ENCODE measurements around the gene SERPINB11. TPM values are rescaled to one million over a fixed set of nuclear protein-coding genes. Genes with fewer than 3 reads are reported as not detected.

The SERPINB11 gene
- total and polyA plus RNA-seq, 2 donors (not counting 1 experiment from before 2014, with no cell fraction given), result not detected

DNA sequence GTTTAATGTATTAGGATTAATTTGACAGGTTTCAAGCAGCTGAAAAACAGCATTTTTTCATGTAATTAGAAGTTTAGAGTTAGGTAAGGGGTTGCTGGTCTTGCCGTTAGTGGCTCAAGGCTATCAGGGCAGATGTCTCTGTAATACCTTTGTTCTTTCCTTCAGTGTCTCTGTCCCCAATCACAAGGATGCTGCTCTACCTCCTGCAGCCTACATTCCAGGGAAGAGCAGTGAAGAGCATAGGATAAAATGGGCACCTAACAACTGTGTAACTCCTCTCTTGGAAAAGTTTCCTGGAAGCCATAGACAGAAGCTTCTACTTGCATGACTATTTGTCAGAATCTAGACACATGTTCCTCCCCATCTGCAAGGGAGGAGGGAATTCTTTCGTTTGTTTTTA lies 63.1 kb downstream of the SERPINB11 start:
- ChIA-PET POLR2A (no interaction called here), CTCF (no interaction called here)
- 80% methylated on average over 1 of the region's 2 CpGs for WGBS (ENCODE audit: insufficient coverage)
- H3K4me3 Mint-ChIP-seq, result no peak overlapping the region
- intact Hi-C loops (cut with micrococcal nuclease), result no loop called here
- DNase-seq, result no peak
- no peak overlapping the region for H3K4me2 ChIP-seq (replicated peaks; ENCODE audit: low read depth, low read length, poor library complexity, severe bottlenecking)
- peaks cover 5% of the 10 kb centered on the region for H3K27me3 Mint-ChIP-seq
- H3K27me3 ChIP-seq (replicated peaks in 1 of 4; ENCODE audit: control extremely low read depth in 1 of 4, control insufficient read depth in 3 of 4, insufficient read depth in 4 of 4, low read length in 3 of 4), result no peaks in the 10 kb centered on the region
- H3K4me1 Mint-ChIP-seq, result no peaks in the 10 kb centered on the region
- no peak overlapping the region for H3K4me3 ChIP-seq (ENCODE audit: control extremely low read depth in 1 of 5, extremely low read depth in 1 of 5, insufficient read depth in 1 of 5, low read depth in 2 of 5, low read length in 4 of 5)
- no peaks in the 10 kb centered on the region for H4K20me1 ChIP-seq (ENCODE audit: control insufficient read depth, insufficient read depth, low read length, poor library complexity, severe bottlenecking)
- no peaks in the 10 kb centered on the region for H3K79me2 ChIP-seq (ENCODE audit: control insufficient read depth, insufficient read depth, low read length)
- no peak overlapping the region for H3K9ac ChIP-seq (ENCODE audit: low read length)
- no peaks in the 10 kb centered on the region for H3K36me3 ChIP-seq (replicated peaks in 1 of 2; ENCODE audit: control extremely low read depth in 1 of 2, control insufficient read depth in 1 of 2, extremely low read depth in 1 of 2, insufficient read depth in 2 of 2, low read length in 1 of 2)
- no peaks in the 10 kb centered on the region for H3K9me3 Mint-ChIP-seq (ENCODE audit: insufficient read depth)
- H3K27ac Mint-ChIP-seq, result no peak overlapping the region
- no peak for TF ChIP-seq EZH2 (IDR thresholded peaks at IDR 0.05; ENCODE audit: borderline replicate concordance, insufficient read depth, low read depth, low read length, poor library complexity, severe bottlenecking)
- TF ChIP-seq, protein P1, sequence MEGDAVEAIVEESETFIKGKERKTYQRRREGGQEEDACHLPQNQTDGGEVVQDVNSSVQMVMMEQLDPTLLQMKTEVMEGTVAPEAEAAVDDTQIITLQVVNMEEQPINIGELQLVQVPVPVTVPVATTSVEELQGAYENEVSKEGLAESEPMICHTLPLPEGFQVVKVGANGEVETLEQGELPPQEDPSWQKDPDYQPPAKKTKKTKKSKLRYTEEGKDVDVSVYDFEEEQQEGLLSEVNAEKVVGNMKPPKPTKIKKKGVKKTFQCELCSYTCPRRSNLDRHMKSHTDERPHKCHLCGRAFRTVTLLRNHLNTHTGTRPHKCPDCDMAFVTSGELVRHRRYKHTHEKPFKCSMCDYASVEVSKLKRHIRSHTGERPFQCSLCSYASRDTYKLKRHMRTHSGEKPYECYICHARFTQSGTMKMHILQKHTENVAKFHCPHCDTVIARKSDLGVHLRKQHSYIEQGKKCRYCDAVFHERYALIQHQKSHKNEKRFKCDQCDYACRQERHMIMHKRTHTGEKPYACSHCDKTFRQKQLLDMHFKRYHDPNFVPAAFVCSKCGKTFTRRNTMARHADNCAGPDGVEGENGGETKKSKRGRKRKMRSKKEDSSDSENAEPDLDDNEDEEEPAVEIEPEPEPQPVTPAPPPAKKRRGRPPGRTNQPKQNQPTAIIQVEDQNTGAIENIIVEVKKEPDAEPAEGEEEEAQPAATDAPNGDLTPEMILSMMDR (IDR thresholded peaks at IDR 0.05), result no peak
- no peak for ATAC-seq (ENCODE audit: low read depth)
- no peak overlapping the region for H2AFZ ChIP-seq (ENCODE audit: insufficient read depth, low read depth, low read length, poor library complexity, severe bottlenecking)
- peaks cover 0 to 2% (median 0%) of the 10 kb centered on the region in 3 donors for H3K9me3 ChIP-seq (ENCODE audit: control extremely low read depth in 1 of 3, control insufficient read depth in 2 of 3, insufficient read depth in 1 of 3, low read length in 2 of 3)
- no peaks in the 10 kb centered on the region for H3K4me1 ChIP-seq (ENCODE audit: control insufficient read depth in 2 of 2, insufficient read depth in 2 of 2, low read length in 2 of 2)
- no peak overlapping the region for H3K27ac ChIP-seq (ENCODE audit: low read length in 2 of 2)

Other genes starting within 250 kb of the SERPINB11 start
- not detected in 2 replicates for gene SERPINB5, start 226.0 kb upstream of the SERPINB11 start, total RNA-seq
- not detected in 2 replicates for gene SERPINB5, start 226.0 kb upstream of the SERPINB11 start, polyA plus RNA-seq
- gene SERPINB12, start 160.6 kb upstream of the SERPINB11 start, total RNA-seq, result not detected in 2 replicates
- gene SERPINB12, start 160.6 kb upstream of the SERPINB11 start, polyA plus RNA-seq, result not detected in 2 replicates
- gene SERPINB13, start 115.6 kb upstream of the SERPINB11 start, total RNA-seq, result not detected in 2 replicates
- not detected in 2 replicates for gene SERPINB13, start 115.6 kb upstream of the SERPINB11 start, polyA plus RNA-seq
- gene SERPINB4, start 58.7 kb upstream of the SERPINB11 start, total RNA-seq, result not detected in 2 replicates
- not detected in 2 replicates for gene SERPINB4, start 58.7 kb upstream of the SERPINB11 start, polyA plus RNA-seq
- not detected in 2 replicates for gene SERPINB3, start 41.1 kb upstream of the SERPINB11 start, total RNA-seq
- not detected in 2 replicates for gene SERPINB3, start 41.1 kb upstream of the SERPINB11 start, polyA plus RNA-seq
- not detected in 2 replicates for gene SERPINB7, start 72.5 kb downstream of the SERPINB11 start, total RNA-seq
- not detected in 2 replicates for gene SERPINB7, start 72.5 kb downstream of the SERPINB11 start, polyA plus RNA-seq
- 1.4 and 1.7 TPM in 2 replicates for gene SERPINB2, start 184.7 kb downstream of the SERPINB11 start, total RNA-seq
- 0.25 and 1.1 TPM in 2 replicates for gene SERPINB2, start 184.7 kb downstream of the SERPINB11 start, polyA plus RNA-seq
- not detected in 2 replicates for gene SERPINB10, start 205.0 kb downstream of the SERPINB11 start, total RNA-seq
- gene SERPINB10, start 205.0 kb downstream of the SERPINB11 start, polyA plus RNA-seq, result not detected in 2 replicates
- gene HMSD, start 246.3 kb downstream of the SERPINB11 start, total RNA-seq, result not detected in 2 replicates
- 0.04 TPM in 1 of 2 replicates, not detected in the other for gene HMSD, start 246.3 kb downstream of the SERPINB11 start, polyA plus RNA-seq

Measured in B cell (primary cell).